ENCODE measurements around the gene VPS26C. TPM values are rescaled to one million over a fixed set of nuclear protein-coding genes. Genes with fewer than 3 reads are reported as not detected.
A peak's percentile ranks its signal among the peaks of the same experiment; 100 is the strongest.

Gene VPS26C
- total RNA-seq, 1 experiment from 2014 or later: 42.1 TPM

- POLR2A ChIA-PET: no interaction called here
- DNase-seq (ENCODE audit: low read depth, low spot score) (no peak), ATAC-seq (no peak)
- intact Hi-C loops (cut with micrococcal nuclease): loop anchor here (10.0 kb wide), 1 partner anchor 62 kb away; no protein-coding TSS in a partner anchor
- Histone ChIP-seq H3K9me2 (ENCODE audit: insufficient read depth) (no peaks in the 10 kb centered on the region), H3K9ac (ENCODE audit: low read length) (no peak overlapping the region), H3K27ac (ENCODE audit: low read depth, low read length) (0 out of 2 replicates have a peak overlapping the region, but pooled peaks have one; percentile 69), H4K20me1 (ENCODE audit: insufficient read depth) (no peaks in the 10 kb centered on the region), H2AFZ (ENCODE audit: low read depth, low read length, poor library complexity, severe bottlenecking) (no peak overlapping the region), H3K79me2 (ENCODE audit: insufficient read depth, low read length) (no peaks in the 10 kb centered on the region), H3K36me3 (ENCODE audit: control insufficient read depth in 1 of 2, insufficient read depth in 2 of 2, low read length in 2 of 2) (peaks cover 0 to 4% of the 10 kb centered on the region in 2 experiments; a peak in 3 of 4 replicates), H3K4me3 (replicated peaks in 1 of 2; ENCODE audit: low read depth in 1 of 2, low read length in 2 of 2) (no peak overlapping the region), H3K27me3 (ENCODE audit: insufficient read depth, low read length) (no peaks in the 10 kb centered on the region), H3K4me1 (ENCODE audit: control insufficient read depth in 1 of 2, insufficient read depth in 2 of 2, low read length in 2 of 2) (peaks cover 19 to 24% of the 10 kb centered on the region in 2 experiments), H3K4me2 (ENCODE audit: low read length) (no peak overlapping the region), H3K9me3 (ENCODE audit: control insufficient read depth in 1 of 2, insufficient read depth in 1 of 2, low read depth in 1 of 2, low read length in 2 of 2) (no peaks in the 10 kb centered on the region)
- RAD21 ChIA-PET (ENCODE audit: low non-redundant PET in 1 of 2, low total read pairs in 2 of 2, uncharacterized antibody in 2 of 2, unreplicated experiment in 2 of 2): no interaction called here
- CTCF ChIA-PET: no interaction called here
- TF ChIP-seq ELF1 (IDR thresholded peaks at IDR 0.05; ENCODE audit: borderline replicate concordance, low read depth): no peak
- no peak for TF ChIP-seq EZH2phosphoT487 (IDR thresholded peaks at IDR 0.05; ENCODE audit: borderline replicate concordance)
- TF ChIP-seq RAD21 (IDR thresholded peaks at IDR 0.05; ENCODE audit: low read depth): no peak
- TF ChIP-seq ATF3 (IDR thresholded peaks at IDR 0.05): no peak
- TF ChIP-seq FOSL1 (IDR thresholded peaks at IDR 0.05; ENCODE audit: low read depth): no peak
- no TSS peak for BruUV-seq (replicated peaks)
Measured at GRCh38 chr21:37206496-37206895, 60.6 kb downstream of the VPS26C start.

- no peak for TF ChIP-seq RAD21 (IDR thresholded peaks at IDR 0.05; ENCODE audit: low read depth)
- TF ChIP-seq ELF1 (IDR thresholded peaks at IDR 0.05; ENCODE audit: borderline replicate concordance, low read depth): no peak
- TF ChIP-seq CEBPB (IDR thresholded peaks at IDR 0.05; ENCODE audit: low read depth): no peak
- intact Hi-C loops (cut with micrococcal nuclease): loop anchor here (10.0 kb wide), 1 partner anchor 60 kb away; no protein-coding TSS in a partner anchor
- RAD21 ChIA-PET (ENCODE audit: low non-redundant PET in 1 of 2, low total read pairs in 2 of 2, uncharacterized antibody in 2 of 2, unreplicated experiment in 2 of 2): no interaction called here
- Histone ChIP-seq H3K27me3 (ENCODE audit: insufficient read depth, low read length) (no peaks in the 10 kb centered on the region), H3K79me2 (ENCODE audit: insufficient read depth, low read length) (no peaks in the 10 kb centered on the region), H3K4me1 (ENCODE audit: control insufficient read depth in 1 of 2, insufficient read depth in 2 of 2, low read length in 2 of 2) (peaks cover 21 to 32% of the 10 kb centered on the region in 2 experiments), H3K36me3 (ENCODE audit: control insufficient read depth in 1 of 2, insufficient read depth in 2 of 2, low read length in 2 of 2) (peaks cover 13 to 16% of the 10 kb centered on the region in 2 experiments; a peak in 3 of 4 replicates), H3K27ac (ENCODE audit: low read depth, low read length) (no peak overlapping the region), H3K4me2 (ENCODE audit: low read length) (no peak overlapping the region), H3K9me2 (ENCODE audit: insufficient read depth) (no peaks in the 10 kb centered on the region), H3K4me3 (replicated peaks in 1 of 2; ENCODE audit: low read depth in 1 of 2, low read length in 2 of 2) (no peak overlapping the region), H3K9ac (ENCODE audit: low read length) (no peak overlapping the region), H3K9me3 (ENCODE audit: control insufficient read depth in 1 of 2, insufficient read depth in 1 of 2, low read depth in 1 of 2, low read length in 2 of 2) (no peaks in the 10 kb centered on the region), H2AFZ (ENCODE audit: low read depth, low read length, poor library complexity, severe bottlenecking) (no peak overlapping the region), H4K20me1 (ENCODE audit: insufficient read depth) (no peaks in the 10 kb centered on the region)
- no peak for ATAC-seq
- POLR2A ChIA-PET: no interaction called here
- DNase-seq (ENCODE audit: low read depth, low spot score): no peak
- CTCF ChIA-PET: no interaction called here
- no TSS peak for BruUV-seq (replicated peaks)
Measured at GRCh38 chr21:37204580-37204979, 62.6 kb downstream of the VPS26C start.
